ENCODE measurements around the gene NPFFR2.
"Not testable (repeated sequence)": the region's sequence is repeated elsewhere in the genome, so short reads cannot be mapped to it uniquely, and the experiment has no call there.

NPFFR2 gene

DNA sequence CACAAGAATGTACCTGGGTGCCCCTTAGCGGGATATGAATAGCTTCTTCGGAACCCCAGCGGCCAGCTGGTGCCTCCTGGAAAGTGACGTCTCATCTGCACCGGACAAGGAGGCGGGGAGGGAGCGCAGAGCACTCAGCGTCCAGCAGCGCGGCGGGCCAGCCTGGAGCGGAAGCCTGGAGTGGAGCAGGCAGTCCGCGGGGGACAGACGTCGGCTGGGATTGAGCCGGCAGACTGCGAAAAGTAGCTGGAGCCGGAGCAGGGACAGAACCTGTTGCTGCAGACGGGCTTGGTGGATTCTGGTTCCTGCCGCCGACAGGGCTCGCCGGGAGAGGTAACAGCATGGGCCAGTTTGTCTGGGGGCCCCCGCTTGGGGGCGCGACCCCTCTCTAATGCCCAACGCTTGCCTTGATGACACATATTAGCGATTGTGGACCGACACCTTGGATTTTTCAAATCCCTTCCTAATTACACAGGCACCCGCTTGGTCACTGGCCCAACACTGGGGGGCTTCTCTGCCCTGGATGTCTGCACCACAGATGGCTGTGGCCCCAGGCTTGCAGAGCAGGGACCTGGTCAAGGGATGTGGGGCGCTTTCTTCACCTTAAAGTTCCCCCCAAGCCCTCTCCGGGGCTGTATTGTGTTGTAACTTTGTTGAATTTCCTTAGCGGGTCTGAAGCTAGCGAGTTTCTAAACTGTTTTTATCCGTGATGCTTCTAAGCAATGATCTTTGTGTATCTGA lies at the start of gene NPFFR2:
Gene NPFFR2 (plus strand): TSS at position 133 of the 741 bp plus-strand sequence. CDS start 96,592 bp downstream, outside the sequence.
- peak in 15 of 58 donors; percentile 0 to 9 (median 2) for DNase-seq

DNA sequence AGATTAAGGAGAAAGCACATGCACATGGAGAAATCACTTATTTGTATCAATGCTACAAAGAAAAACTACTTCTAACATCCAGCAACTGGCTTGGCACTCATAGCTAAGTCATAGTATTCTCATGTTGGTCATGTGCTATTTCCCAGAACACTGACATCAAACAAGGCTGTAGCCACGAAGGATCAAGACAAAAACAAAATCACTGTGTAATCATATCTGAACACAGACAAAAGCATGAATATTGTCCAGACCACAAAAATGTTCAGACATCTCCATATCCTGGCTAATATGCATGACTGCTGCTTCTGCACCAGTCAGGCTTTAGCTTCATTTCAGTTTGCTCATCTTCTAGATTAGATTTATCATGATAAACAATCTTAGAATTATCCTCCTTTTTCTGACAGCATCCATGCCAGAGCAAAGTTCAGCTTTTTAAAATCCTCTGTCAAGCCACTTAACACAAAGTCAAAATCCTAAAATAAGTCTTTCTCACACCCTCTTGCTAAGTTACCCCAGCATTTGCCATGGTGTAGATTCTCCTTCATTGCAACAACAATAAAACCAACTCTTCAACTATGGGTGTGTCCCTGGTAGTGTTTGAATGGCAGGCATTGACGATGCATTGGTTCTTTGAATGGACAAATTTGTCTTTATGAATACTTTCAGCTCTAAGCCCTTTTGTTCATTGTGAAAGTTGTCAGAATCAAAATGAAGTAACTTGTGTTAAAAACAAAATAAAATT lies 39.1 kb upstream of the NPFFR2 start:
- no peak for DNase-seq

DNA sequence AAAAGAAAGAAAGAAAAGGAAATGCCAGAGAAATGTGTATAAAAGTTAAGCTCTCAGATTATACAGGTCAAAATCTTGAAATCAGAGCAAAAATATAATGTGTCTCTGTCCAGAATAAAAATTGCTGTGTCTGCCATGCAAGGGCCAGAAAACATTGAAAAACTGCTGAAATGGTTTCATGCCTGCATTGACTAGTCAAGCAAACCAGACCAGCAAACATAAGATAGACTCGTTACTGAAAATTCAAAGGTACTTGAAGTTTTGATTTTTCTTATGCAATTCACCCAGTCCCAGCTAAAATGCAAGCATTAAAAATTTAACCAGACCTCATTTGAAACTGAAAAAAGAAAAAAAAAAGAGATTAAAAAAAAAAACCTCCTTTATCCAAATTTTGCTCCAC lies 37.2 kb upstream of the NPFFR2 start:
- no peak for DNase-seq

DNA sequence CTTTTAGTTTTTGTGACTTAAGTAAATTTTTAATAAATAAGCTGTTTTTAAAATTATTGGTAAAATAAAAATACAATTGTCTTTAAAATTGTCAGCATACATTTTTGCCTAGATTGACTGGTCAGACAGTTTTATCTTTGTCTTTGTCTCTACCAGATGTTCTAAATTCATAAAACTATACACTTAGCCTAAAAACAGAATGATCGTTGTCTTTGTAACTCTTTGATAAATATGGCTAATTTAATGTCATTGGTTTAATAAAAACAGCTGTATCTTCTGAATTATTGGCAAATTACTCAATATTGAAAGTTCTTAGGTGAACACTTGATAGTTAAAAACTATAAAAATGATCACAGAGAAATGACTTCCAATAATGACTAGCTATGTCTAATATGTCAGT lies 36.5 kb upstream of the NPFFR2 start:
- no peak for DNase-seq

DNA sequence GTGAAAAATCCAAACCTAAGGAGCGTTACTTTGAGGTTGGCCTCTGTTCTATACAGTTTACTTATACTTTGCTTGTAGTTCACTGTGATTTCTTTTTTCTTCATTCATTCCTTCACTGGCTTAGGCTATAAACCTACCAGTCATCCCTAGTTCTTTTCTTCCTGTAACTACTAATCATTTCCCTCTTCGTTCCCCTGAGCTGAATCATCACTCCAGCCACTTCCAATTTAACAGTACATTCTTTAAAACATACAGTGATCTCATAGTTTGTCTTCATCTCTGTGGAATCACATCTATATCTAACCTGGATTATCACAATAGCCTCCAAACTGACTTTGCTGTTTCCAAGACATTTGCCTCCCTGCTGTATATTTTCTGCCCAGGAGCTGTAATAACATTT lies 25.2 kb upstream of the NPFFR2 start:
- DNase-seq, result no peak

DNA sequence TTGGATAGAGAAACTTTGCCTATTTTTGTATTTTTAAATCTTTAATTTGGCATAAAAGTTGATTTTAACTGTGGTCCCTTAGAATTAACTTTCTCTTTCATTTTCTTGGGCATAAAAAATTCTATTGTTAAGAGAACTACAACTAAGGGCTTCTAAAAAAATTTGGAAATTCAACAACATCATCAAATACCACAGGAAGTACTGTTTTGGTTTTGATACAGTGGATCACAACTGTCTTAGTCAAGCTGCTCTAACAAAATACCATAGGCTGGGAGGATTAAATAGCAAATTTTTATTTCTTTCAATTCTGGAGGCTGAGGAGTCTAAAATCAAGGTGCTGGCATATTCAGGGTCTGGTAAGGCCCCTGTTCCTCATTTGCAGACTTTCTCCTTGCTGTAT lies 19.9 kb upstream of the NPFFR2 start:
- no peak for DNase-seq

DNA sequence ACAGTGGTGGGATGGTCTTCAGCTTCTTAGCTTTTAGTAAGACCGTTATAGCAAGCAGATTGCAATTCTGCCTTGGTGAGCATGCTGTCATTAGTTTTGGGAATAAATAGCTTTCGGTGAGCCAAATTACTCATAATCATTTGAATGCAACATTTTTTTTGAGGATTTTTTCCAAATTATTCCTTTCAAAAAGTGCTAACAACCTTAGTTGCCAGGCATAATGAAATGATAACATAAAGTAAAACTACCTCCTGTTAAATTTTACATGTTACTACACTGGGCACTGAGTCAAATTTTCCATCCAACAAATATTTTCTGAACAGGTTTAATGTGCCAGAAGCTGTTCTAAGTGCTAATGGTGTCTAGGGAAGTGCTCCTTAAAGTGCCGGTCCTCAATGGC lies 15.8 kb upstream of the NPFFR2 start:
- DNase-seq, result no peak

DNA sequence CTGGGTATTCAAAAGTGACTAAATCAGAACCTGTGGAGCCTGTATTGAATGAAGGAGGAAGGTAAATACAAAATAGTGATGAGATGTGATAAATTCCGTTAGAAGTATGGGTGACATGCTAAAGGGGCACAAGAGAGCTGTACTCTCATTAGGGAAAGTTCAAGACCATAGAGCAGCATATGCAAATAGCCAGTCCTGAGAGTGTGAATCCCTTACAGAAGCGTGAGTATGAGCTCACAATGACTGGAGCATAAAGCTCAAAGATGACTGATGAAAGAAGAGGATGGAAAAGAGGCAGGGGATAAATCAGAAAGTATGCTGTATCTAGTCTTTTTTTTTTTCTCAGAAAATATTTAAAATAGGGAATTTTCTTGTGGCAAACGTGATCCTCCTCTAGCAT lies 12.1 kb upstream of the NPFFR2 start:
- no peak for DNase-seq

DNA sequence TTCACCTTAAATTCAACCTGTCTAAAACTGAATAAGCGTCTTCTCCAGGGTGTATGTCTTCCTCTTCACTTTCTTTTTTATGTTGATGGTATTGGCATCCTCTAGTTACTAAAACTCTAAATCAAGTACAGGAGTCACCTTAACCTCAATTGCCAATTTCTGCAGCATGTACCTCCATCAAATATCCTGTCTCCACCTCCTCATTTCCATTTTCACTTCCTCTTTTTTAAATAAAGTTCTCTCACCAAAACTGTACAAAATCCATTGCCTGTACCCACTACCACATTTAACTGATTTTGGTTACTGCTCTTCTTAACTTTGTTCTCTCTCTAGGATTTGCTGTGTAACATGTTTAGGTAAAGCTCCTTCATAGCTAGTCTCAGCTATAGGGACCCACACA lies 9.2 kb upstream of the NPFFR2 start:
- no peak for DNase-seq

DNA sequence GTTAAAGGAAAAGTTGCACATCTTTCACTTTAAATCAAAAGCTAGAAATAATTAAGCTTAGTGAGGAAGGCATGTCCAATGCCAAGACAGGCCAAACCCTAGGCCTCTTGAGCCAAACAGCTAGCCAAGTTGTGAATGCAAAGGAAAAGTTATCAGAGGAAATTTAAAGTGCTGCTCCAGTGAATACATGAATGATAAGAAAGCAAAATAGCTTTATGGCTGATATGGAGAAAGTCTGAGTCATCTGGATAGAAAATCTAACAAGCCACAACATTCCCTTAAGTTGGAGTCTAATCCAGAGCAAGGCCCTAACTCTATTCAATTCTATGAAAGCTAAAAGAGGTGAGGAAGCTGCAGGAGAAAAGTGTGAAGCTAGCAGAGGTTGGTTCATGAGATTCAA lies 23.8 kb downstream of the NPFFR2 start:
- DNase-seq, result no peak

DNA sequence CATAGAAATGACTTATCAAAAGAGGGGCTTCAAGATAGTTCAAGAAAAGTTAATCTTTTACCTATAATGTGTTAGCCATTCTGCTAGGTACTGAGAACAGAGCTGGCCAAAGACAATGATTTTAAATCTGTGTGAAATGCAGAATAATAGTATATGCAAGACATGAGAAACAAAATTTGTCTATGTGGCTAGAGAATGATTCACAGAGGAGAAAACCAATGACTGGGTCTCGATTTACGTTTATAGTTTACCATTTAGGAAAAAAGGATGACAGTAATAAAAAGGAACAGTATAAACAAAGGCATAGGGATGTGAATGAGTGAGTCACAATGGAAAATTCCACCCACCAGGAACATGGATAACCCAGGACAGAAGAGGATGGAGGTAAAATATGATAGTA lies 31.9 kb downstream of the NPFFR2 start:
- DNase-seq, result no peak

DNA sequence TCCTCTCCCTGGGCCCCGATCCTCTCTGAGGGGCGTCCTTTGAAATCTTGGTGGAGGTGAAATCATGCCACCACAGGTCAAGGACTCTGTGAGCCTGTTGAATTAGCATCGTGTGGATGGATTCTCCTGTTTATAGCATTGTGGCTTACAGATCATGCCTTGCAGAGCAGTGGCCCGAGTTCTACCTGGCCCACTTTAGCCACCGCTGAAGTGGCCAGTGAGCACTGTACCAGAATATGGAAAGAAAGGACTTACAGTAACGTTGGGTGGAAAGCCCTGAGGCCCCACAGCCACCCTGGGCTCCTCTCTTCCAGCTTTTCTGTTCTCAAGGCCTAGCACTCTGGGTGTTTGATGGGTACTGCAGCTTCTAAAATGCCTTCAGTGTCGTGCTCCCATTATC lies 35.3 kb downstream of the NPFFR2 start:
- no peak for DNase-seq

DNA sequence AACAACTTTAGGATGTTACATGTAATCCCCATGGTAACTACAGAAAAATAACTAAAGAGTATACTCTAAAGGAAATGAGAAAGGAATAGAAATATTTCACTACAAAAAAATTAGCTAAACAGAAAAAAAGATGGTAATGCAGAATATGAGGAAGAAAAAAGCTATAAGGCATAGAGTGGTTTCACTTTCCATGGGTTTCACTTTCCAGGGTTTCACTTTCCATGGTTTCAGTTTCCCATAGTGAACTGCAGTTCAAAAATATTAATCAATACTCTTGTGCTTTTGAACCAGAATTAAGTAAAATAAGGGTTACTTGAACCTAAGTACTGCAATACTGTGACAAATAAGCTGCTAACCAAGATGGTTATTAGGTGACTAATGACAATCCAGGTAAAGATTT lies 42.0 kb downstream of the NPFFR2 start:
- DNase-seq, result no peak

DNA sequence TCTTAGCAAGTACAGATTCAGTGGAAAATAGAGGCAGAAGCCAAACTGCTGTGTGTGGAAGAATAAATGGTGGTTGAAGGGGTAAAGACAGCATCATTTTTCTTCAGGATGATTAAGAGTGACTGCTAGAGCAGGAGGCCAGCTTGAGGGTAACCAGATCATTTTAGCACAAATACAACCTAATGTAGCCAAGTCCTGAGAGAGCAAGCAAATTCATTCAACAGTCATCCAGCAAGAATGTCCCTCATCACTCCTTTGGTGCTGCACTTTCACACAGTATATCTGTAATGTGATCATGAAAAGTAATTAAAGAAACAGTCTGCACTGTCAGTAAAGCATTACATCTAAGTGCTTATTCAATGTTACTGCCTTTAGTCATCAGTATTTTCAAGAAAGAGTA lies 44.8 kb downstream of the NPFFR2 start:
- no peak for DNase-seq

DNA sequence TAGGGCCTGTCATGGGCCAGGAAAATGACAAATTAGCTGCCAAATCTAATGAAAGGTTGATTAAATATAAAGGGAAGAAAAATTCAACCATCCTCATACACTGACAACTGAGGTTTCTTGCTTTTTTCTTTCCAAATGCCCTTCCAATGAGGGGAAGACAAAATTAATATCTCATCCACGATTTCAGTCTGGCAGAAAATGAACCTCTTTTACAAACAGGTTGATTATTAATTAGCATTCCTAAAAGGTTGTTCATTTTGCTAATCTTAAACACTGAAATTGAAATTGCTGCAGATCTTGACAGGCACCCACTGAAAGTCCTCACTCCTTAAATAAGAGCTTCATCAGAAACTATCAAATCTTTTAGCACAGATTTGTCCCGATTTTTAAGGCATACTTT lies 45.5 kb downstream of the NPFFR2 start:
- DNase-seq, result no peak

DNA sequence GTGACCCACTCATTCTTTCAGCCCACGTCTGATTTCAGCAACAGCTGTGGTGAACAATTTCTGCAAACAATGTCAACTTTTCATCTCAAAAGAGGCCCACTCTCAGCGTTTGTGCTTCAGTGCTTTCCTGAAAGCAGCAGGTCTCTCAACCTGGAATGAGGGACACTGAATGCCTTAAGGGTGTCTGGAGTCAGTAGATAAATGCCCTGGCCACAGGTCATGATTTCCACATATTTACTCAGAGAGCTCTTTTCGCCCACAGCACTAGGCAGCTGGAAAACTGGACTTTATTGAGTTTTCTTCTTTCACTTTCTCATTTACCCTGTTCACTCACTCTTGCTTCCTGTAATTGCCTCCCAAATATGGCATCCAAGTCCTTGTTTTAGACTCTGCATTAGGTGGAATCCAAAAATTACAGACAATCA lies 52.8 kb downstream of the NPFFR2 start:
- no peak for DNase-seq

DNA sequence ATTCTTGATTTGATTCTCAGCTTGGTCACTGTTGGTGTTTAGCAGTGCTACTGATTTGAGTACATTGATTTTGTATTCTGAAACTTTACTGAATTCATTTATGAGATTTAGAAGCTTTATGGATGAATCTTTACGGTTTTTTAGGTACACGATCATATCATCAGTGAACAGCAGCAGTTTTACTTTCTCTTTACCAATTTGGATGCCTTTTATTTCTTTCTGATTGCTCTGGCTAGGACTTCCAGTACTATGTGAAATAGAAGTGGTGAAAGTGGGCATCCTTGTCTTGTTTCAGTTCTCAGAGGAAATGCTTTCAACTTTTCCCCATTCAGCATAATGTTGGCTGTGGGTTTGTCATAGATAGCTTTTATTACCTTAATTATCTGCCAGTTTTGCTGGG lies 58.8 kb downstream of the NPFFR2 start:
- DNase-seq, result not testable (repeated sequence)

DNA sequence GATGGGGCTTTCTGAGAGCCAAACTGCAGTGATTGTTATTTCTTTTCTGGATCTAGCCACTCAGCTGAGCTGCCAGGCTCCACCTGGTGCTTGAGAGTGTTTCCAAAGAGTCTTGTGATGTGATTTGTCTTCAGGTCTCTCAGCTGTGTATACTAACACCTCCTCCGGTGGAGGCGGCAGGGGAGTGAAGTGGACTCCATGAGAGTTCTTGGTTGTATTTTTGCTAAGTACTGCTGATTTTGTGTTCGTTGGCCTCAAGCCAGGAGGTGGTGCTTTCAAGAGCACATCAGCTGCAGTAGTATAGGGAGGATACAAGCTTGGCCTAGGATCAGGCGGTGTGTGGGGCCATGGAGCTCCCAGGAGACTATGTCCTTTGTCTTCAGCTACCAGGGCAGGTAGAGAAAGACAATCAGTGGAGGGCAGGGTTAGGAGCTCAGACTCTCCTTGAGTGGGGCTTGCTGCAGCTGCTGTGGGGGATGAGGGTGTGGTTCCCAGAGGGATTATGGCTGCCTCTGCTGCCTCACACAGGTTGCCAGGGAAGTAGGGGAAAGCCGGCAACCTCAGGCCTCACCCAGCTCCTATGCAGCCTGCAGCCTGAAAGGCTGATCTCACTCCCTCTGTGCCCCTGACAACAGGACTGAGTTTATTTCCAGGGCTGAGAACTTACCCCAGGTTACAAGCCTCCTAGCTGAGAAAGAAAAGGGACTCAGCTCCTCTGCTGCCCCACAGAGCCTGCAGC lies 62.4 kb downstream of the NPFFR2 start:
- no peak for DNase-seq

DNA sequence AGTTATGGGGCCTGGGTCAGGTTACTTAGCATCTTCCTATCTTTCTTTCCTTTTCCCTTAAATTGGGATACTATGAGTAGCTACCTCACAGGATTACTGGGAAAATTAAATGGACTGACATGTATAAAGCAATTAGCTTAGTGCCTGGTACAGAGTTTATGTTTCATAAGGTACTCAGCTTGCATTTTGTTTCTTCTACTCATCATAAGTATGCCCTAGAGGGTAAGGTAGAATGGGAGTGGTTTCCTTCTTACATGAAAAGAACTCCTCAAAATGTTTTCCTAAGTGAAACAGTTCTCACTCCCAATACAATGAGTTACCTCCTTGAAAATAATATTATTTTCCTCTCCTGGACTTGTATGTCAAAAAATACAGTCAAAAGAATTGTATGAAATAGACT lies 75.7 kb downstream of the NPFFR2 start:
- no peak for DNase-seq

DNA sequence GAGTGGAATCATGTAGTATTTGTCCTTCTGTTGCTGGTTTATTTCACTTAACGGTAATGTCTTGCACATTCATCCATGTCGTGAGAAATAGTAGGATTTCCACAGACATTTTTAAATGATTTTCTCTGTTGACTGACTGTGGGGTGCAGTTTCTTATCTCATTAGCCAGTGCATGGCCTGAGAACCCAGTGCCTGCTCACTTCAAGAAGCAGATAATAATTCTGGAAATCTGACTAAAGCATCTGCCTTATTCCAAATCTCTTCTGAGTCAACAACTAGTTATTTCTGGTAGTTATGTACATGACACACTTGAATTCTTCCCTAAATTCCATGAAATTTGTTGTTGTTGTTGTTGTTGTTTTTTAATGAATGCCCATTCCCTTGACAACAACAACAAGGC lies 77.6 kb downstream of the NPFFR2 start:
- DNase-seq, result no peak

DNA sequence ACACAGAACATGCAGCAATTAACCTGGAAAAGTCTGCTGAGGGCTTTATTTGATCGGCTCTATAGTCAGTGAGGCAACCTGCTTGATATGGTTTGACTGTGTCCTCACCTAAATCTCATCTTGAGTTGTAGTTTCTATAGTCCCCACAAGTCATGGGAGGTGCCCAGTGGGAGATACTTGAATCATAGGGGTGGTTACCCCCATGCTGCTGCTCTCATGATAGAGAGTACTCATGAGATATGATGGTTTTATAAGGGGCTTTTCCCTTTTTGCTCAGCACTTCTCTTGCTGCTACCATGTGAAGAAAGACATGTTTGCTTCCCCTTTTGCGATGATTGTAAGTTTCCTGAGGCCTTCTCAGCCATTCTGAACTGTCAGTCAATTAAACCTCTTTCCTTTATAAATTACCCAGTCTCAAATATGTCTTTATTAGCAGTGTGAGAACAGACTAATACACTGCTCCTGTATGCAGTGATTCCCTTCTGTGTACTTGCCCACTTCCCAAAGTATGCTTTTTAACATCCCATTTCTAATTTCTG lies 78.2 kb downstream of the NPFFR2 start:
- no peak for DNase-seq

DNA sequence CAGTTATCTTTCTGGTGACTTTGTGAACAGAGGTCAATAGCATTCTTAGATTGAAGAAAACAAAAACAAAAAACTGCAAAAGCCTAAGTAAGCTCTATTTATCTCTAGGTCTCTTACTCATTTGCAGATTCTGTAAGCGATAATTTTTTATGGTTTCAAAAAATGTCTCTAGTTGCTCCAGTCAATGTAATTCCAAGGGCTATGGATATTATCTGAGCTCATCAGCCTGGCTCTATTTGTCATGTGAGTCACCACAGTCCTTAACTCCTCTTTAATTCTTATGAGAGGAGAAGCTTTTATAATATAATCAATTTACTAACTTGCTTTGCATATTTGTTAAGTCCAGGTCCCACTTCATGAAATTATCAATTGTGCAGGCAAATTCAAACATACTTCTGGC lies 79.1 kb downstream of the NPFFR2 start:
- DNase-seq, result no peak
